Retinal pigment epithelial cell (primary cell): ENCODE measurements around the gene RFPL4A.

ENCODE experiments used
- DNase-seq: peaks from one replicate; pipeline ENCODE4 v3.0.0-alpha.2; 2010; ENCODE audit warnings: low read depth
- H3K4me3 ChIP-seq: 2 replicates; pipeline ENCODE4 v1.5.1; 2011; ENCODE audit warnings: mild to moderate bottlenecking, low read length, control low read depth, moderate library complexity
- TF ChIP-seq, protein P1 (sequence below): conservative IDR thresholded peaks from 2 replicates; pipeline ENCODE4 v1.5.1; 2011; ENCODE audit warnings: low read depth, low read length, control low read depth, inconsistent platforms

The RFPL4A gene

DNA sequence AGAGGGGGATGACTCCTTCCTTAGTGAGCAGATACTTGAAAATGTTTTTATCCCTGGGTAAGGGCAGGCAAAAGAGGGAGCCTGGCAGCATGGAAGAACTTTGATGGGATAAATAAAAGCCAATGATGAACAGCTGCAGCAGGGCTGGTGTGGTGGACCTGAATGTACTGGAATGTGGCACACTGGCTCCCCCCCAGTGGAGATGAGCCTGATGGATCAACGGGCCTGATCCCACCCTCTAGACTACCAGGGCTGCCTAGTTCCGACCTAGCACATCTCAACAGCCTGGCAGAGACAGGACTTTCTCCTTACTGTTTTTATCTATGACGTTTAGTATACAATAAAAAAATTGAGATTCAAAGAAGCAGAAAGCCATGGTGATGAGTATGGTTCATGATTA, 52.4 kb downstream of the RFPL4A start:
- no peak for DNase-seq
- TF ChIP-seq, protein P1, sequence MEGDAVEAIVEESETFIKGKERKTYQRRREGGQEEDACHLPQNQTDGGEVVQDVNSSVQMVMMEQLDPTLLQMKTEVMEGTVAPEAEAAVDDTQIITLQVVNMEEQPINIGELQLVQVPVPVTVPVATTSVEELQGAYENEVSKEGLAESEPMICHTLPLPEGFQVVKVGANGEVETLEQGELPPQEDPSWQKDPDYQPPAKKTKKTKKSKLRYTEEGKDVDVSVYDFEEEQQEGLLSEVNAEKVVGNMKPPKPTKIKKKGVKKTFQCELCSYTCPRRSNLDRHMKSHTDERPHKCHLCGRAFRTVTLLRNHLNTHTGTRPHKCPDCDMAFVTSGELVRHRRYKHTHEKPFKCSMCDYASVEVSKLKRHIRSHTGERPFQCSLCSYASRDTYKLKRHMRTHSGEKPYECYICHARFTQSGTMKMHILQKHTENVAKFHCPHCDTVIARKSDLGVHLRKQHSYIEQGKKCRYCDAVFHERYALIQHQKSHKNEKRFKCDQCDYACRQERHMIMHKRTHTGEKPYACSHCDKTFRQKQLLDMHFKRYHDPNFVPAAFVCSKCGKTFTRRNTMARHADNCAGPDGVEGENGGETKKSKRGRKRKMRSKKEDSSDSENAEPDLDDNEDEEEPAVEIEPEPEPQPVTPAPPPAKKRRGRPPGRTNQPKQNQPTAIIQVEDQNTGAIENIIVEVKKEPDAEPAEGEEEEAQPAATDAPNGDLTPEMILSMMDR = no peak
- no peak overlapping the region for H3K4me3 ChIP-seq

DNA sequence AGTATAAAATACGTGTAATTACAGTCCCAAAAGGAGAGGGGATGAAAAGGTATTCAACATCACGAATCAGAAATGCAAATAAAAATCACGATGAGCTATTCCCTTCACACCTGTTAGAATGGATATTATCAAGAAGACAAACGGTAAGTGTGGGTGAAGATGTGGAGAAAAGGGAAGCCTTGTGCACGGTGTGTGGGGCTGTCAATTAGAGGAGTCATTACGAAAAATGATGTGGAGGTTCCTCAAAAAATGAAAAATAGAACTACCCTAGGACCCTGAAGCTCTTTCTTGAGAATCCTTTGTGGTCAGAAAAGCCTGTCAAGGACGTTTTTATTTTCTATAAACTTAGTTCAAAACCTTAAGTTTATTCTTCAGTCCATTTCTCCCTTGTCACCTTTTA, 53.6 kb downstream of the RFPL4A start:
- DNase-seq = no peak
- TF ChIP-seq, protein P1 = no peak
- H3K4me3 ChIP-seq = no peak overlapping the region
